GM12874 (cell line): ENCODE measurements around the gene PARD3.
A peak's percentile ranks its signal among the peaks of the same experiment; 100 is the strongest.

ENCODE experiments used
- TF ChIP-seq, protein P1 (sequence below): IDR thresholded peaks from 2 replicates; pipeline ENCODE4 v1.5.1; 2011; ENCODE audit warnings: low read depth, mild to moderate bottlenecking, control low read depth, low read length, moderate library complexity; ENCODE audit not compliant: insufficient read depth

PARD3 gene

DNA sequence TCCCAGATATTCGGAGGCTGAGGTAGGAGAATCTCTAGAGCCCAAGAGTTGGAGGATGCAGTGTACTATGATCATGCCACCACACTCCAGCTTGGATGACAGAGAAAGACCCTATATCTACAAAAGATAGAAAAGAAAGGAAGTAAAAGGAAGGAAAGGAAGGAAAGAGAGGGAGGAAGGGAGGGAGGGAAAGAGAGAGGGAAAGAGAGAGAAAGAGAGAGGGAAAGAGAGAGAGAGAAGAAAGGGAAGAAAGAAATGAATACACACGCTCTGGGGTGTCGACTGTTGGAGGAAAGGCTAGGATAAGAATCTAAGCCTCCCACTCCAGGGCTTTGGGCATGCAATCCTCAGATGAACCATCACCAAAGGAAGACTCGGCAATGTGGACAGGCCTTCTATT lies 69.9 kb downstream of the PARD3 start:
- TF ChIP-seq, protein P1, sequence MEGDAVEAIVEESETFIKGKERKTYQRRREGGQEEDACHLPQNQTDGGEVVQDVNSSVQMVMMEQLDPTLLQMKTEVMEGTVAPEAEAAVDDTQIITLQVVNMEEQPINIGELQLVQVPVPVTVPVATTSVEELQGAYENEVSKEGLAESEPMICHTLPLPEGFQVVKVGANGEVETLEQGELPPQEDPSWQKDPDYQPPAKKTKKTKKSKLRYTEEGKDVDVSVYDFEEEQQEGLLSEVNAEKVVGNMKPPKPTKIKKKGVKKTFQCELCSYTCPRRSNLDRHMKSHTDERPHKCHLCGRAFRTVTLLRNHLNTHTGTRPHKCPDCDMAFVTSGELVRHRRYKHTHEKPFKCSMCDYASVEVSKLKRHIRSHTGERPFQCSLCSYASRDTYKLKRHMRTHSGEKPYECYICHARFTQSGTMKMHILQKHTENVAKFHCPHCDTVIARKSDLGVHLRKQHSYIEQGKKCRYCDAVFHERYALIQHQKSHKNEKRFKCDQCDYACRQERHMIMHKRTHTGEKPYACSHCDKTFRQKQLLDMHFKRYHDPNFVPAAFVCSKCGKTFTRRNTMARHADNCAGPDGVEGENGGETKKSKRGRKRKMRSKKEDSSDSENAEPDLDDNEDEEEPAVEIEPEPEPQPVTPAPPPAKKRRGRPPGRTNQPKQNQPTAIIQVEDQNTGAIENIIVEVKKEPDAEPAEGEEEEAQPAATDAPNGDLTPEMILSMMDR, result no peak

DNA sequence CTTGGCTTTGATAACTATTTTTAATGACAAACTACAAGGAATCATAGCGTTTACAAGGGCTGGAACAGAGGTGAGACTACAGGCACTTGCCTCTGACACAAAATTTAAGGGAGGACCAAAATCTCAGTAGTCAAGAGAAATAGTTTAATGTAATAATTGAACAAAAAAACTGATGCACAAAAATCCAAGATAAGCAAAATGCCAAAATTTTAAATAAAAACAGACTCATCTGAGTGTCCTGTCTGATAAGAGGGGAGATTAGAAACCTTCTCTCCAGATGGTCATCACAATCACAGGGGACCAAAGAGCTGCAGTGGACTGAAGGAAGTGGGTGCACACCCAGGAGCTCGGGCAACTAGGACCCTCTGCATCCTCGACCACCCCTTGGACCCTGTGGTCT lies 70.5 kb downstream of the PARD3 start:
- TF ChIP-seq, protein P1, result no peak

DNA sequence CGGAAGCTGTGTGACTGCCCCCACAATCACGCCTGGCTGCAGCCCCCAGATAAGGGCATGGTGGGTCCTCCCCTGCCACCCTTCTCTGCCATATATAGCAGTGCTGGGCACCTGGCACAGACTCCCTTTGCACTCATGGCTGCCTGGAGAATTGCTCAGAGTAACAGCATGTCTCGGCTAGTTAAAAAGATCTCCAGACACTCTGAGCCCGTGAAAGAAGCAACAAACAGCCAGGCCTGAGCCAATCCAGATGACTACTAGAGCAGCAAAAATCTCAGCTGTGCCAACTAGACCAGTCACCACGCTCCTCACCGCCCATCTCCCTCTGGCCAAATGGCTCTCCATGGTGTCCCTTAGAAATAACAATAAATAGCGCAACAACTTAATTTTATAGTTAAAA lies 71.3 kb downstream of the PARD3 start:
- TF ChIP-seq, protein P1, result no peak

DNA sequence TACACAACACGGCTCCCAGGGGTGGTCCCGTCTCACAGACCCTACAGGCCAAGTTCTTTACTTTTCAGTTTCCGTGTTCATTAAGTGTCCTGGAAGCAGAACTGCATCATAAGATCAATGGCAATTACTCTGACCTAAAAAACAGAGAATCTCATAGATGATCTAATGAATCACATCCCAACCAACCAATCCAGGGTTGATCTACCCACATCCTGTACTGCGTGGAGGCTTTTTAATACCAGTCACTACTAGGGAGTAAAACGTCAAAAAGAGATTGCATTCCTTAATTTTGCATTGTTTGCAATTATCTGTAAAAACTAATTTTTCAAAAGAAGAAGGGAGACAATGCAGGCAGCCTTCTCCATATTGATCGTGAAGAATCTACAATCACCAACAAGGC lies 72.6 kb downstream of the PARD3 start:
- TF ChIP-seq, protein P1, result no peak

DNA sequence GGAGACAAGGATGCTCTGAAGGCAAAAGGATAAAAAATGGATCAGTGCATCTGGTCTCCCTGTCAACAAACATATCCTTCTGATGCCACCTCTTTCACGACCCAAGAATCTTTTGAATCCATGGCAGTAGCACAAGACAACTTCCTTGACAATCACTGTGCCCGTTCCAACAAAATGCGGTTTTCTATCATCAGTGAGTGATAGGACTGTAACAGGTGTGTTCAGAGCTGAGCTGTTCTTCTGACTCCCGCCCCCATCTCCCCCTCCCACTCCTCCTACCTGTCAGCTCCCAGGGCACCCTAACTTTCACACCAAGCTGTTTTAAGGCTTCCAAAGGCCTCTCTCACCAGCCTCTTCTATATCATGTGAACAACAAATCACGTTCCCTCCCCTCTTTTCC lies 74.8 kb downstream of the PARD3 start:
- TF ChIP-seq, protein P1, result no peak

- TF ChIP-seq, protein P1, result no peak
These were observed 75.2 kb downstream of the PARD3 start for GRCh38 chr10:34739915-34740314.

DNA sequence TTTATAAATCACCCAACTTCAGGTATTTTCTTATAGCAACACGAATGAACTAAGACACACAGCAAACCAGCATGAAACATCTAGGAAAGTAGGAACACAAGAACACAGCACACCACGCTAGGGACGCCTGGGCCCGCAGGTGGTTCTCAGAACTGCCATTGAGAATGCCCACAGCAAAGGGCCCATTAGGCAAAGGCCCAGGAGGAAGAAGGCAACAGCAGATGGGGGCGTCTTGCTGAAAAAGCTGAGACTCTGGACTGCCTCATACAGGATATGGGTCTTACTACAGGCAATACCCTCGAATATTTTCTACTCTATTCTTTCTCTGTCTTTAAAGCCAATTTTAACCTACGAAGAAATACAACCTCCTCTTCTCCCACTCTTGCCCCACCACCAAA lies 77.3 kb downstream of the PARD3 start:
- TF ChIP-seq, protein P1, result 0 out of 2 replicates have a peak, but pooled peaks have one; percentile 3
